Keratinocyte (primary cell): Measurements from ENCODE around the gene GRIN1.

Experiments
- CTCF ChIP-seq, 3 experiments: IDR thresholded peaks in 1 of 3; conservative IDR thresholded peaks in 1 of 3; optimal IDR thresholded peaks in 1 of 3; 2 replicates in 2 of 3; 3 replicates in 1 of 3; pipeline versions ENCODE3 to v1.5.1; 2011; ENCODE audit warnings: low read length in 3 of 3, mild to moderate bottlenecking in 3 of 3, moderate library complexity in 2 of 3, control low read depth in 1 of 3, inconsistent platforms in 1 of 3; ENCODE audit not compliant: insufficient read depth in 2 of 3; ENCODE audit errors: extremely low read depth in 1 of 3
- EZH2 ChIP-seq: IDR thresholded peaks from one replicate; pipeline ENCODE4 v1.6.1; 2012; ENCODE audit warnings: inconsistent platforms, mild to moderate bottlenecking, low read length, moderate library complexity

- no peak for TF ChIP-seq CTCF (optimal IDR thresholded peaks at IDR 0.05 in 1 of 3, IDR thresholded peaks at IDR 0.05 in 1 of 3, conservative IDR thresholded peaks at IDR 0.05 in 1 of 3; ENCODE audit: extremely low read depth in 1 of 3, insufficient read depth in 2 of 3, low read length in 3 of 3)
- TF ChIP-seq EZH2, result no peak
These were observed 55.4 kb downstream of the GRIN1 start for GRCh38 chr9:137194388-137194787.
